ENCODE measurements around the gene SEMA7A. TPM values are rescaled to one million over a fixed set of nuclear protein-coding genes. Genes with fewer than 3 reads are reported as not detected.
A peak's percentile ranks its signal among the peaks of the same experiment; 100 is the strongest.

SEMA7A gene
- total RNA-seq, 4 donors from 2014 or later, result 0.29 to 16.9 (median 4.5) TPM; not detected in 1

DNA sequence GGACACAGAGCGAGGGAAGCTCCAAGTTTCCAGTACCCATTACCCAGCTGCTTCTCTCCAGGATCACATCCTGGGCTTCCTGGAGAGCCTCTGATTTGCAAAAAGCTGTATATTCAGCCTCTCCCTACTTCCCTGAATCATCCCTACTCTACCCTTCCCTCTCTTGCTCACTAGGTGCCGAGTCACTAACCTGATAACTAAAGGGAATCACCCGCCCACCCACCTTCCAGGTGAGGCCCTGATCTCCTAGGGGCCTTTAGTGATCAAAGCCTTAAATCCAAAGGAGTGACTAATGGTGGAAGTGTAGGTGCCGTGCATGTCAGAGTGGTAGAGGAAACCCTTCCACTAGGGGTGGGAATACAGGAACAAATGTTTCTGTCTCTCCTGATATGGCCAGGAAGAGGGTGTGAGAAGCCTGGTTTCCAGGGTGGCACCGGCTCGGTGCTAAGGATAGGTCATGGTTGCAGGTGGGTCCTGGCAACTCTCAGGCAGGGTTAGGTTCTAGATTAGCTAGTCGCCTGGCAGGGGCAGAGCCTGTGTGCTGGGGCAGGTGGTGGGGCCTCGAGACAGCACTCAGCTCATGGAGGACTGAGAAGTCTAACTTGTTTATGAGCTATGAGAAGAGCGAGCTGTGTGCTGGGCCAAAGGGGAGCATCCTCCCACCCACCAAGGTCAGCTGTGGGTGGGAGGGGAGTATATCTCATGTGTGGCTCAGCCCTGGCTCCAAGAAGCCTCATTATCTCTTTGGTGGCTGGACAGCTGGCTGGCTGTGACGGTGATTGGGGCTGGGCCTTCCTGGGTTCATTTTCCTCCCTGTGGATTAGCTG, 10.1 kb downstream of the SEMA7A start:
- TF ChIP-seq POLR2A (IDR thresholded peaks at IDR 0.05), result no peak
- no peak for TF ChIP-seq CTCF (IDR thresholded peaks at IDR 0.05)
- H3K36me3 ChIP-seq, result no peaks in the 10 kb centered on the region
- peak overlapping the region; percentile 4 to 45 for H3K27ac ChIP-seq
- no peaks in the 10 kb centered on the region for H3K9me3 ChIP-seq
- no peaks in the 10 kb centered on the region for H3K27me3 ChIP-seq
- intact Hi-C loops (cut with DNase I; ENCODE audit: low total_unique reads), result no loop called here
- DNase-seq, result no peak
- H3K4me3 ChIP-seq, result no peak overlapping the region
- H3K4me1 ChIP-seq, result peaks cover 10 to 18% of the 10 kb centered on the region in 2 donors

DNA sequence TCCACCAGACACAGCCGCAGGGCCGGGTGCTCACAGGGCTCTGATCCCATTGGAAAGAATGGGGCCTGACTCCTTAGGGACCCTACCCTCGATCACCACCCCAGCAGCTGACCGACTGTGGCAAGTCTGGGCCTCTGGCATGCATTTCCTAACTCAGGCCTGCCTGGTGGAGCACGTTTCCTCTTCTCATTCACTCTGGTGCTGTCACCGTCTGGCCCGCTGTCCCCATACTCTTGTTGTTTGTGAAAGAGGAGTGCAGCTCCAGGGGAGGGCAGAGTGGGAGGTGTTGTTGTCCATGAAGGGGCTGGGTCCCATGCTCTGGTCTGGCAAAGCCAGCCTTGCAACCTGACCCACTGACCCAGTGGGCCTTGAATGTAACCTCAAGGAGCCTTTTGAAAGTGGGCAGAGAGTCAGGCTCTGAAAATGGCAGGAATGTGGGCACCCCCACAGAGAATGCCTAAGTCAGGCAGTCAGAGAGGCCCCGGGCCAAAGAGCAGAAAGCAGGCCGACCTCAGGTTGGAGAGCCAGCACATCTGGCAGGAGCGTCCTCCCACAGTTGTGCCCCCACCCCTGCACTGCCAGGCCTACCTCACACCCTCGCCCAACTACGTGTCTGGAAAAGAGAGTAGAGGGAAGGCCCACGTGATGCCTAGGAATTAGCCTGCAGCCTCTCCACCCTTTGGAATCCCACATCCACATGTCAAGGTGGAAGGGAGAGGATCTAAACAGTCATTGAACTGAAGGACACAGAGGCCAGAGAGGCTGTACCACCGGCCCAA, 10.9 kb downstream of the SEMA7A start:
- Histone ChIP-seq H3K27me3 (no peaks in the 10 kb centered on the region), H3K27ac (peak overlapping the region; percentile 4 to 45), H3K9me3 (no peaks in the 10 kb centered on the region), H3K4me3 (no peak overlapping the region), H3K36me3 (no peaks in the 10 kb centered on the region), H3K4me1 (peaks cover 10 to 18% of the 10 kb centered on the region in 2 donors)
- TF ChIP-seq POLR2A (IDR thresholded peaks at IDR 0.05), result no peak
- no peak for TF ChIP-seq CTCF (IDR thresholded peaks at IDR 0.05)
- intact Hi-C loops (cut with DNase I; ENCODE audit: low total_unique reads), result no loop called here
- DNase-seq, result no peak

DNA sequence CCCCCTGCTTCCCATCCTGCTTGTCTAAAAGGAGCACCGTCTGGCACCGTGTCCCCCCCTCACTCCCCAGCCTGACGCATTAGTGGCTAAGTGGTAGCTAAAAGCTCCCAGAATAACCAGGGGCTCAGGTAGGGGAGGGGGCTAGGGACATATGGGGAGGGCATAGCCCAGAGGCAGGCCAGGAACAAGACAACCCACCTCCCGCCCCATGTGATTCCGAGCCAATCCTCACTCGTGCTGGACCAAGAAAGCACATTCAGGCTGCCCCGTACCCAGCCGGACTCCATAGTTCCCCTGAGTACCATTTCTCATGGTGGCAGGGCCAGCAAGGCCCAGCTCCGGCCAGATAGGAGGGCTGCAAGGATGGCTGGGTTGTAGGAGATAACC, 11.5 kb downstream of the SEMA7A start:
- TF ChIP-seq POLR2A (IDR thresholded peaks at IDR 0.05) (no peak), CTCF (IDR thresholded peaks at IDR 0.05) (no peak)
- H3K27me3 ChIP-seq, result no peaks in the 10 kb centered on the region
- no peaks in the 10 kb centered on the region for H3K9me3 ChIP-seq
- DNase-seq, result no peak
- intact Hi-C loops (cut with DNase I; ENCODE audit: low total_unique reads), result no loop called here
- H3K4me3 ChIP-seq, result no peak overlapping the region
- H3K4me1 ChIP-seq, result peaks cover 10 to 18% of the 10 kb centered on the region in 2 donors
- H3K27ac ChIP-seq, result peak overlapping the region in 1 of 2 donors; percentile 45
- no peaks in the 10 kb centered on the region for H3K36me3 ChIP-seq

DNA sequence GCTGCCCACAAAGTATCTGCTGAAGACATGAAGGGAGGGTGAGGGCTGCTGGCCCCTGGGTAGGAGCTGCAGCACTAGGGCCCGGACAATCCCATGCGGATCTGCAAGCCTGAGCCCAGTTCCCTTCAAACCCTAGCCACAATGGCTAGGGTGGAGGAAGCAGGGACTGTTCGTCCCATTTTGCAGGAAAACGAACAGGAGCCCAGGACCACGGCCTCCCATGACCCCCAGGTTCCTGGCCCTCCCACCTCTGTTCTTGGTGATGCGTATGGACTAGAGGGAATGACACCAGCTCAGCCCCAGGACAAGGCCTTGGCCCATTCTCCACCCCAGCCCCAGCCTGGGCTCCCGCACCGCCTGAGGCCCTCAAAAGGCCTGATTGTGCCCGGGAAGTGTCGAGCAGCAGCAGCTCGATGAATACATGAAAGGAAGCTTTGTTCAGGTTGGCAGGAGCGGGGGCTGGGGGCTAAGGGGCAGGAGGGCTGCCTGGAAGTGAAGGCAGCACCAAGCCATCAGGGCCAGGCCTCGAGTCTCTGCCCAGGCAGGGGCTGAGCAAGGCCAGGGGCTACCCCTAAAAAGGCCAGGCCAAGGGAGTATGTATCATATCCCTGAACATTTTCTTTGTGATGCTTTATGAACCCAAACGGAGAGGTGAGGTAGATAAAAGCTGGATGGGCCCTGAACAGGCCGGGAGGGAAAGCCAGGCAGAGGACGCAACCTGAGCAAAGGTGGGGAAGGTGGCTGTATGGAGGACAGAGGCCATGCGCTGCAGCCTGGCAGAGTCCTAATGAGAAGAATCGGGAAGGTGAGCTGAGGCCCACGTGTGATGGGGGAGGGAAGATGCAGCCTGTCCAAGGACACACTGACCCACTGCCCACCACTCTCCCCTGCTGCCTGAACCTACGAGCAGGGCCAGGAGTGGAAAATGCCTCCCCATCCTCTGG, 12.2 kb downstream of the SEMA7A start:
- Histone ChIP-seq H3K9me3 (no peaks in the 10 kb centered on the region), H3K4me3 (no peak overlapping the region), H3K36me3 (no peaks in the 10 kb centered on the region), H3K27ac (peak overlapping the region in 1 of 2 donors; percentile 45), H3K27me3 (no peaks in the 10 kb centered on the region), H3K4me1 (peaks cover 10 to 18% of the 10 kb centered on the region in 2 donors)
- no peak for DNase-seq
- TF ChIP-seq POLR2A (IDR thresholded peaks at IDR 0.05) (no peak), CTCF (IDR thresholded peaks at IDR 0.05) (no peak)
- intact Hi-C loops (cut with DNase I; ENCODE audit: low total_unique reads), result no loop called here

Measured in uterus (tissue), 4 donors.